Uterus (tissue), 2 donors: ENCODE results near the gene COX4I1.

Experiments used
- POLR2A ChIP-seq, 2 donors: fragments of 450-650 bp; IDR thresholded peaks; one replicate each; pipeline ENCODE4 v1.6.1; 2016; ENCODE audit warnings: antibody characterized with exemption in 2 of 2, mild to moderate bottlenecking in 1 of 2, moderate library complexity in 1 of 2
- TF ChIP-seq, protein P1 (sequence below), 4 experiments: fragments of 200-600 bp in 2 of 4; fragments of 450-650 bp in 2 of 4; sonication (generic) in 2 of 4; IDR thresholded peaks; one replicate each; pipeline ENCODE4 v1.5.1; 2016 to 2019; ENCODE audit warnings: antibody characterized with exemption in 4 of 4, mild to moderate bottlenecking in 2 of 4, moderate library complexity in 1 of 4

DNA sequence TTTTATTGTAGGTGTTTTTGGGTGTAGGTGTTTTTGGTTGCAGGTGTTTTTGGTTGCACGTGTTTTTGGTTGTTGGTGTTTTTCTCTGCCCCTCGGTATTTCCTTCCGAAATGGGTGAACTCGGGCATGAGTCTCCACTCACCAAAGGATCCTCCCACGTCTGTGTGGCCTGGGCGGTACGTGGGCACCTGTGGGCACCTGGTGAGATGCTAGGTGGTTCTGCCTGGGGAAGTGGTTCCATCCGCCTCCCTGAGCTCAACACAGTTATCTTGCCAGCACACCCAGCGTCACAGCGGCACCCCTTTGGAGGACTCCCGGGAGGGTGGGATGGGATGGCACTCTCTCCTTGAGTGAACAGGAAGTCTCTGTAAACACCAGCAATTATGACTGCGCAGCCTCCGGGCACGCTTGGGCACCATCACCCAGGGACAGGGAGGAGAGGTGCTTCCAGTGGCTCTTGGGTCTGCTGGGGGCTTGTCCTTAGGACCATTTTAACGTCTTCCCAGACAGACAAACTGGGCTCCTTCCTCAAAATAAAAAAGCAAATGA lies 29.8 kb downstream of the COX4I1 start:
- TF ChIP-seq, protein P1, sequence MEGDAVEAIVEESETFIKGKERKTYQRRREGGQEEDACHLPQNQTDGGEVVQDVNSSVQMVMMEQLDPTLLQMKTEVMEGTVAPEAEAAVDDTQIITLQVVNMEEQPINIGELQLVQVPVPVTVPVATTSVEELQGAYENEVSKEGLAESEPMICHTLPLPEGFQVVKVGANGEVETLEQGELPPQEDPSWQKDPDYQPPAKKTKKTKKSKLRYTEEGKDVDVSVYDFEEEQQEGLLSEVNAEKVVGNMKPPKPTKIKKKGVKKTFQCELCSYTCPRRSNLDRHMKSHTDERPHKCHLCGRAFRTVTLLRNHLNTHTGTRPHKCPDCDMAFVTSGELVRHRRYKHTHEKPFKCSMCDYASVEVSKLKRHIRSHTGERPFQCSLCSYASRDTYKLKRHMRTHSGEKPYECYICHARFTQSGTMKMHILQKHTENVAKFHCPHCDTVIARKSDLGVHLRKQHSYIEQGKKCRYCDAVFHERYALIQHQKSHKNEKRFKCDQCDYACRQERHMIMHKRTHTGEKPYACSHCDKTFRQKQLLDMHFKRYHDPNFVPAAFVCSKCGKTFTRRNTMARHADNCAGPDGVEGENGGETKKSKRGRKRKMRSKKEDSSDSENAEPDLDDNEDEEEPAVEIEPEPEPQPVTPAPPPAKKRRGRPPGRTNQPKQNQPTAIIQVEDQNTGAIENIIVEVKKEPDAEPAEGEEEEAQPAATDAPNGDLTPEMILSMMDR (IDR thresholded peaks at IDR 0.05), result no peak
- no peak for TF ChIP-seq POLR2A (IDR thresholded peaks at IDR 0.05)
